K562 (cell line): ENCODE data around the gene DOCK8. TPM values are rescaled to one million over a fixed set of nuclear protein-coding genes. Genes with fewer than 3 reads are reported as not detected.

Source experiments
- ATF1 ChIP-seq, 2 experiments: fragments of 450-650 bp in 1 of 2; IDR thresholded peaks; 2 replicates each; pipeline ENCODE4 v1.6.1; 2016; ENCODE audit warnings: missing compliant biosample characterization in 1 of 2, missing genetic modification characterization in 1 of 2
- ATF3 ChIP-seq, 2 experiments: fragments of 450-650 bp in 1 of 2; sonication (generic) in 1 of 2; formaldehyde crosslinking in 1 of 2; IDR thresholded peaks in 1 of 2; conservative IDR thresholded peaks in 1 of 2; 2 replicates each; pipeline versions ENCODE4 v1.6.1 to v1.8.1; 2016 to 2023; ENCODE audit warnings: mild to moderate bottlenecking in 2 of 2, moderate library complexity in 2 of 2, inconsistent platforms in 1 of 2, missing genetic modification reagents in 1 of 2
- CBFA2T3 ChIP-seq: fragments of 450-650 bp; IDR thresholded peaks from 2 replicates; pipeline ENCODE4 v1.6.1; 2017
- CXXC5 ChIP-seq: fragments of 250-450 bp; sonication (Bioruptor Pico); IDR thresholded peaks from 2 replicates; pipeline ENCODE4 v1.8.0; 2022; ENCODE audit warnings: inconsistent platforms, mild to moderate bottlenecking, moderate library complexity
- HINFP ChIP-seq: fragments of 450-650 bp; conservative IDR thresholded peaks from 2 replicates; pipeline ENCODE4 v1.6.1; 2016; ENCODE audit warnings: missing genetic modification characterization, low read depth, mild to moderate bottlenecking, control low read depth, missing compliant biosample characterization
- KAT2B ChIP-seq: IDR thresholded peaks from one replicate; pipeline ENCODE4 v1.6.1; 2012; ENCODE audit warnings: low read depth, mild to moderate bottlenecking, control low read depth, inconsistent platforms, low read length, moderate library complexity
- L3MBTL2 ChIP-seq: fragments of 450-650 bp; IDR thresholded peaks from 2 replicates; pipeline ENCODE4 v1.6.1; 2016; ENCODE audit warnings: mild to moderate bottlenecking, moderate library complexity
- MAFK ChIP-seq: IDR thresholded peaks from 2 replicates; pipeline ENCODE4 v1.6.1; 2011; ENCODE audit warnings: low read length, improper control_type of control experiment
- NR2C2 ChIP-seq, 2 experiments: fragments of 200-800 bp in 1 of 2; sonication (Bioruptor generic) in 1 of 2; sonication (generic) in 1 of 2; formaldehyde crosslinking in 1 of 2; IDR thresholded peaks; 2 replicates each; pipeline versions ENCODE4 v1.6.1 to v1.8.0; 2016 to 2022; ENCODE audit warnings: mild to moderate bottlenecking in 1 of 2, missing compliant biosample characterization in 1 of 2, missing genetic modification characterization in 1 of 2, missing genetic modification reagents in 1 of 2
- POLR2H ChIP-seq: IDR thresholded peaks from 2 replicates; pipeline ENCODE4 v1.6.1; 2016; ENCODE audit warnings: missing genetic modification characterization, low read depth, mild to moderate bottlenecking, control low read depth, missing compliant biosample characterization, moderate library complexity
- SMAD1 ChIP-seq: fragments of 150-350 bp; IDR thresholded peaks from 2 replicates; pipeline ENCODE4 v1.6.1; 2014; ENCODE audit warnings: low read length, low read depth; ENCODE audit not compliant: partially characterized antibody
- TARDBP ChIP-seq: fragments of 450-650 bp; IDR thresholded peaks from 2 replicates; pipeline ENCODE4 v1.6.1; 2016
- TRIM25 ChIP-seq: fragments of 450-650 bp; IDR thresholded peaks from 2 replicates; pipeline ENCODE4 v1.7.0; 2016; ENCODE audit warnings: borderline replicate concordance
- U2AF2 ChIP-seq: fragments of 200-400 bp; formaldehyde crosslinking; optimal IDR thresholded peaks from 2 replicates; pipeline ENCODE3; 2017; ENCODE audit warnings: low read depth, mild to moderate bottlenecking, low read length
- ZKSCAN8 ChIP-seq: fragments of 200-800 bp; sonication (Bioruptor generic); IDR thresholded peaks from 2 replicates; pipeline ENCODE4 v1.6.1; 2016; ENCODE audit warnings: missing genetic modification characterization, missing compliant biosample characterization
- ZNF24 ChIP-seq: fragments of 450-650 bp; IDR thresholded peaks from 2 replicates; pipeline ENCODE4 v1.6.1; 2016
- ZNF280B ChIP-seq: fragments of 250-450 bp; sonication (Bioruptor Pico); IDR thresholded peaks from 2 replicates; pipeline ENCODE4 v1.5.1; 2021; ENCODE audit warnings: mild to moderate bottlenecking
- ZNF311 ChIP-seq: fragments of 250-450 bp; sonication (Bioruptor Pico); IDR thresholded peaks from 2 replicates; pipeline ENCODE4 v1.4.0; 2020; ENCODE audit warnings: mild to moderate bottlenecking, moderate library complexity
- ZNF395 ChIP-seq: fragments of 200-800 bp; sonication (Bioruptor generic); IDR thresholded peaks from 2 replicates; pipeline ENCODE4 v1.6.1; 2017; ENCODE audit warnings: missing genetic modification characterization, missing compliant biosample characterization
- ZNF584 ChIP-seq: fragments of 200-800 bp; sonication (Bioruptor generic); IDR thresholded peaks from 2 replicates; pipeline ENCODE4 v1.6.1; 2016; ENCODE audit warnings: low read depth, mild to moderate bottlenecking, missing genetic modification characterization, missing compliant biosample characterization
- ZNF586 ChIP-seq: fragments of 450-650 bp; formaldehyde crosslinking; conservative IDR thresholded peaks from 2 replicates; pipeline ENCODE4 v1.4.0; 2020; ENCODE audit warnings: mild to moderate bottlenecking, moderate library complexity
- polyA plus RNA-seq, 8 experiments: library from polyadenylated mRNA; depleted of rRNA in 4 of 8; stranded (reverse) in 5 of 8; unstranded in 3 of 8; fragments of >200 nt; fragmentation: Nextera tagmentation in 2 of 8; fragmentation: Illumina TruSeq in 1 of 8; extraction: Ambion mirVana in 2 of 8; extraction: Trizol in 1 of 8; gene quantifications; 2 replicates each; pipeline versions ENCODE4 v1.2.1 to v1.2.3, GENCODE V29; 2011 to 2014; ENCODE audit warnings: inconsistent platforms in 1 of 8, missing spikeins in 1 of 8
- total RNA-seq, 7 experiments: library from RNA; depleted of rRNA in 6 of 7; stranded (reverse); fragments of >200 nt in 6 of 7; fragmentation: Illumina TruSeq in 2 of 7; extraction: Trizol in 2 of 7; gene quantifications; 2 replicates each; pipeline versions ENCODE4 v1.2.1 to v1.2.3, GENCODE V29; 2011 to 2021; ENCODE audit warnings: low replicate concordance in 1 of 7

DOCK8 gene
- total and polyA plus RNA-seq, 9 of the 15 experiments (the other 6 are each of a cell fraction or from before 2014, with no cell fraction given), result 14.4 to 53.8 (median 25.1) TPM

- TF ChIP-seq TRIM25 (no peak), ZNF395 (CRISPR knock-in tag) (0 out of 2 replicates have a peak, but pooled peaks have one; percentile 12), CBFA2T3 (0 out of 2 replicates have a peak, but pooled peaks have one; percentile 22), ZNF280B (no peak), POLR2H (no peak), MAFK (no peak), TARDBP (no peak), ATF1 (CRISPR knock-in tag; IDR thresholded peaks at IDR 0.05) (no peak), ATF1 (tag; IDR thresholded peaks at IDR 0.05) (no peak), L3MBTL2 (peak; percentile 50), U2AF2 (no peak), ZNF311 (CRISPR knock-in tag) (no peak), ATF3 (IDR thresholded peaks at IDR 0.05) (0 out of 2 replicates have a peak, but pooled peaks have one; percentile 20), ATF3 (CRISPR knock-in tag; conservative IDR thresholded peaks at IDR 0.05) (no peak), ZNF24 (no peak), ZNF586 (CRISPR knock-in tag) (no peak), HINFP (tag) (0 out of 2 replicates have a peak, but pooled peaks have one; percentile 2), NR2C2 (CRISPR knock-in tag; IDR thresholded peaks at IDR 0.05) (no peak), NR2C2 (tag; IDR thresholded peaks at IDR 0.05) (no peak), ZKSCAN8 (0 out of 2 replicates have a peak, but pooled peaks have one; percentile 38), CXXC5 (CRISPR knock-in tag) (0 out of 2 replicates have a peak, but pooled peaks have one; percentile 28), ZNF584 (CRISPR knock-in tag) (no peak), KAT2B (no peak), SMAD1 (no peak)
Measured at GRCh38 chr9:270657-271237, 56.1 kb downstream of the DOCK8 start (continued).
